ENCODE measurements around the gene ZBTB7C.

DNA sequence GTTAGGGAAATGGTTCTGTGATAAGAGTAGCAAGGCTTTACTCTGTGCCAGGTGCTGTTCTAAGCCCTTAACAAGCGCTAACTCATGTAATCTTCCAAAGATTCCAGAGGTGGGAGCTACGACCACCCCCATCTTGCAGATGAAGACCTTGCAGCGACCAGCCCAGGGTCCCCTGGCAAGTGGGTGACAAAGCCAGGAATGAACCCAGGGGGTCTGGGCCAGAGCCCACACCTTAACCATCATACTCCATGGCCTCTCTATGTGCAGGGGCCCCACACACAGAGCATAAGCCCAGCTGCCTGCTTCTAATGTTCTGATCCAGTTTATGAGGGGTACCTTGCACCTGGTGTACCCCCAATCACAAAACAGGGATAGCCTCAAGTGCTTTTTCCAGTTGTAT lies 105.3 kb downstream of the ZBTB7C start:
- no peak for TF ChIP-seq POLR2A (IDR thresholded peaks at IDR 0.05; ENCODE audit: low read depth, low read length)
- no peak for TF ChIP-seq POLR2AphosphoS5 (IDR thresholded peaks at IDR 0.05; ENCODE audit: low read depth, low read length)

Measured in GM12891 (cell line).